HG02642 (cell line): ENCODE measurements around the gene COL9A1.

Experiments used
- ATAC-seq: cut with Tn5 transposase; IDR thresholded peaks from one replicate; pipeline ENCODE4 v1.9.1; 2021; ENCODE audit warnings: mild to moderate bottlenecking; ENCODE audit not compliant: unreplicated experiment, poor library complexity

The COL9A1 gene

GRCh38 chr6:70236343-70236742, 66.5 kb downstream of the COL9A1 start:
- ATAC-seq: no peak

DNA sequence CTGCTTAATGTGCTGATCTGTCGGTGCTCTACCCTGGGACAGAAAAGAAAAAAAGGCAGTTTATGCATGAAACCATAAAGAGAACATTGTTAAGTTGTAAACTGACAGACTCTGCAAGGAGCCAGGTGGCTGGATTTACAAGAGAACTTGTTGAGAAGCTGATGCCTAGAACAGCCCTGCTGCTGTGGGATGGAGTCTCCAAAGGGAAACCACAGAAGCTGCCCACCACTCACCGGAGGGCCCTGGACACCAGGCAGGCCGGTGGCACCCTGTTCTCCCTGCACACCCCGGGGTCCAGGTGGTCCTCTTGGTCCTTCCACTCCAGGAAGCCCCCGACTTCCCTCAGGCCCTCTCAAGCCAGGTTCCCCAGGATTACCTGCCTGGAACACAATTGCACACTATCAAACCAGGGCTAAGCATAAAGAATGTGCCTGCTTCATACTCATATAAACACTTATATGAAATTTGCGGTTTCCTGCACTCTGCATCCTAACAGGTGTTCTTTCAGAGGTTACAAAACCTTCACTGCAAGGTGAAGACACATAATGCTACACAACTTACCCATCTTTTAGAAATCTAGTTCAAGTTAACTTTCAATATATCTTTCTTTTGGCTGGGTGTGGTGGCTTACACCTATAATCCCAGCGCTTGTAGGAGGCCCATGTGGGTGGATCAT, 68.2 kb downstream of the COL9A1 start:
- ATAC-seq: no peak

GRCh38 chr6:70231311-70231710, 71.6 kb downstream of the COL9A1 start:
- no peak for ATAC-seq

DNA sequence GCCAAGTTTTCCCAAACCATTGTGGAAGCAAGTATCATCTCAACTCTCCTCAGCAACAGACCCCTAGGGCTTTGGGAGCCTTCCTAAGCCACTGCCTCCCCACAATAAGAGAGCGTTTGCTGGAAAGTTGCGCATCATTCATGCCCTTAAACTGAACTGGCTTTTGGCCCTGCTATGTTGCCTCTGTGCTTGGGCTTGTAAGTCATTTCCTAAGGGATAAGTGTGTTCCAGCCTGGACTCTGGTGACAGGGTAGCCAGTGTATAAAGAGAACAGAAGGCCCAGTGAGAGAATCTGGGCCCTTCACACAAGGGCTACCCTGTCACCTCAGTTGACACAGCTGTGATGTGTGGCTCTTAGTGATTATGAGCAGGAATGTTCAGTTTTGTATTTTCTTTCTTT, 77.8 kb downstream of the COL9A1 start:
- ATAC-seq: no peak

GRCh38 chr6:70222439-70222749, 80.5 kb downstream of the COL9A1 start:
- no peak for ATAC-seq

- ATAC-seq: no peak
Measured at GRCh38 chr6:70221715-70222438, 81.0 kb downstream of the COL9A1 start.

GRCh38 chr6:70221025-70221714, 81.7 kb downstream of the COL9A1 start:
- peak; percentile 50 for ATAC-seq

DNA sequence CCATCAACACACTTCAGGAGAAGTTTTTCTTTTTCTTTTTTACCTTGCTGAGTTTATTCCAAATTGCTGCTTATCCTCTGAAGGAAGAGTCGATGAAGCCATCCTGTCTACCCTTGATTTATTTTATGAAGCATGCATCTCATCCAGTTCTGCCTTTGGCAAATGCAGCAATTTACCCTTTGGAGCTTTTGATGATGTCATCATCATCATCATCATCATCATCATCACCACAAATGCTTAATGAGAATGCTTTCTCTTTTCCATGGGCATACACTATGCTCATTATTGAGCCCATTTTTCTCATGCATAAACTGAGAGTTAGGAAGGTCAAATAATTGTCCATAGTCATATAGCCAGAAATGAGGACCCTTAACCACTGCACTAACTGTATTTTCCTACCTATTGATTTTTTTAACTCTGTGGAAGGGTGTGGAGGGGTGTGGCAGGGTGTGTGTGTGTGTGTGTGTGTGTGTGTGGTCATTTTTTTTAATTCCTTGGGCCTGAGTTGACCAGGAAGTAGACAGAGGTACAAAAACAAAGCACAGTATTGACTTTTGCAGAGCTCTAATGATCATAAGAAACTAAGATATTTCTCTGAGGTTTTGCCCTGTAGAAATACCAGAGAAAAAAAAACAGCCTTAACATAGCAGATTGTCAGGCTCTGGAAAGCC, 82.8 kb downstream of the COL9A1 start:
- ATAC-seq: no peak

GRCh38 chr6:70216767-70217166, 86.1 kb downstream of the COL9A1 start:
- no peak for ATAC-seq

DNA sequence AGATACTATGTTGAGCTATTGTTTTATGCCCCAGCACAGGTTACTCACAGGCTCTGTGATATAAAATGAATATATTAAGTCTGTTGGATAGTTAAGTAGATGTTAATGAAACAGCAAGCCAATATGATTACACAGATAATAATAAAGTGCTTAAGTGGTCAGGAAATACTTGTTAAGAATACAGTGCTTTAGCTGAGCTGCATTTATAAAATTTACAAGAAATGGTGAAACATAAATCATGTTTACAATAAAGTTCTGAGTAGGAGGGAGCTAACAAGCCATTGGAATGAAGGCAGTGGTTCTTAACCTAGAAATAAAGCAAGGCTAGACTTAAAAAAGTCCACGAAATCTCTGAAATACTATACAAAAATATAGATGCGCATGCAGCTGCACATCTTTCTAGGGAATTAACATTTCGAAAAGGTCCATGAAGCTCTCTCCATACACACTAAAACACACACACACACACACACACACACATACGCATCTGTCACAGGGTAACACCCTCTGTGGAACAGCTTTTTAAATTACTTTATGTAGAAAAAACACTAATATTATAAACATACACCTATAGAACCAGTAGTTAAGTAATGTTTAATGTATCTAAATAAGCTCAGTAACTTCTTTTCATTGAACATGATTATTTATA, 87.3 kb downstream of the COL9A1 start:
- no peak for ATAC-seq

- no peak for ATAC-seq
Measured at GRCh38 chr6:70210462-70210861, 92.4 kb downstream of the COL9A1 start.

DNA sequence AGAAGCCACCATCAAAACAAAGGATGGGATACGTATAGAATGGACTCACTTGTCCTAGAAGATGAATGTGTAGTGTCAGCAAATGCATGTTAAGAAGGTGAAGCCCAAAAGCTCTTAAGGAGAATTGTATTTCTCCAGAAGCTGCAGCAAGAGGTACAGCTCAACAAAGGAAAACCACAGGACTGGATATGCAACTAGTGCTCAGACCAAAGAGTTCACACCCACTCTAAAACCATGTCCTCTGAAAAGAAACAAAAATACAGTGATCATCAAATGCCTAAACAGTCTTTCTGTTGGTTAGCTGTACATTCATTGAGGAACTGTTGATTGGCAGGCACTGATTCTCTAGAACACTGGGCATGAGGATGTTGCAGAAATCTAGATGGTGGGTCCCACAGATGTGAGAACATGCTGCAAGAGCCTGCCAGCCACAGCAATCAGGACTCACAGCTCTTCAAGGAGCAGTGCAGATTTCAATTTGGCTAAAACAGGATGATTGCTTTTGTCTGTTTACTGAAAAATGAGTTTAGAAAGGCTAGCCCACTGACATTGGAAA, 94.6 kb downstream of the COL9A1 start:
- ATAC-seq: no peak

GRCh38 chr6:70198785-70199184, 104.1 kb downstream of the COL9A1 start:
- ATAC-seq: no peak

GRCh38 chr6:70196531-70196930, 106.4 kb downstream of the COL9A1 start:
- ATAC-seq: no peak

DNA sequence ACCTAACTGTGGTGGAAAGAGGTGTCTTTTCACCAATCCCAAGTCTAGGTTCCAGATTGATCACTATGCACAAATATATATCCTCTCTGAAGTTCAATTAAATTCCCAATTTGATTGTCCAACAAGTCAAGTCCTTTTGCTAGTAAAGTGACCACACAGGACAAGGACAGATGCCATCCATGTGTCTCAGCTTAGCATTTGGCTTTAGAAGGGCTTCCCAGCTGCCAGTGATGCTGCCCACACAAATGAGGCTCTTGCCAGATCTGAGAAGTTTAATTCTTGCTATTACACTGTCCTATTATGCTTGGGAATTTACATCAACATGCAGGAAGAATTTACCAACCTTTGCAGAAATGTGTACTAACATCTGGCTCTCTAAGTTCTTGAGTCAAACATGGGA, 108.5 kb downstream of the COL9A1 start:
- ATAC-seq: no peak

DNA sequence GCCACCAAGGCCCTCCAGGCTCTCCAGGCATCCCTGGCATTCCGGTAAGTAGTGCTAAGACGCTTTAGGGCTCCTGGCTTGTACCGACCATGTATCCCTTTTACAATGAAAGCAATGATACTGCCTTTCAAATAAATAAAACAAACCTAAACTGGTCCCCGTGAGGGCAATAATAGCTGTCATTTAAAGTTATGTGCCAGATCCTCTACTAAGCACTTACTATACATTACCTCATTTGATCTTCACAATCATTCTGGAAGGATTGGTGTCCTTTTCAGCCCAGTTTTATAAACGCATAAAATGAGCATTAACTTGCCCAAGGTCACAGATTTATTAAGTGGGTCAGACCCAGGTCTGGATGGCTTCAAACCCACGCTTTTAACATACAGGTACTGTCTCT, 114.7 kb downstream of the COL9A1 start:
- ATAC-seq: no peak

GRCh38 chr6:70186461-70186860, 116.4 kb downstream of the COL9A1 start:
- ATAC-seq: no peak

GRCh38 chr6:70184723-70185122, 118.2 kb downstream of the COL9A1 start:
- no peak for ATAC-seq

GRCh38 chr6:70183538-70183937, 119.3 kb downstream of the COL9A1 start:
- no peak for ATAC-seq

- ATAC-seq: peak; percentile 51
Measured at GRCh38 chr6:70180901-70181599, 121.8 kb downstream of the COL9A1 start.
